Measurements from ENCODE around the gene KIF25.
"Not testable (repeated sequence)": the region's sequence is repeated elsewhere in the genome, so short reads cannot be mapped to it uniquely, and the experiment has no call there.

Gene KIF25

DNA sequence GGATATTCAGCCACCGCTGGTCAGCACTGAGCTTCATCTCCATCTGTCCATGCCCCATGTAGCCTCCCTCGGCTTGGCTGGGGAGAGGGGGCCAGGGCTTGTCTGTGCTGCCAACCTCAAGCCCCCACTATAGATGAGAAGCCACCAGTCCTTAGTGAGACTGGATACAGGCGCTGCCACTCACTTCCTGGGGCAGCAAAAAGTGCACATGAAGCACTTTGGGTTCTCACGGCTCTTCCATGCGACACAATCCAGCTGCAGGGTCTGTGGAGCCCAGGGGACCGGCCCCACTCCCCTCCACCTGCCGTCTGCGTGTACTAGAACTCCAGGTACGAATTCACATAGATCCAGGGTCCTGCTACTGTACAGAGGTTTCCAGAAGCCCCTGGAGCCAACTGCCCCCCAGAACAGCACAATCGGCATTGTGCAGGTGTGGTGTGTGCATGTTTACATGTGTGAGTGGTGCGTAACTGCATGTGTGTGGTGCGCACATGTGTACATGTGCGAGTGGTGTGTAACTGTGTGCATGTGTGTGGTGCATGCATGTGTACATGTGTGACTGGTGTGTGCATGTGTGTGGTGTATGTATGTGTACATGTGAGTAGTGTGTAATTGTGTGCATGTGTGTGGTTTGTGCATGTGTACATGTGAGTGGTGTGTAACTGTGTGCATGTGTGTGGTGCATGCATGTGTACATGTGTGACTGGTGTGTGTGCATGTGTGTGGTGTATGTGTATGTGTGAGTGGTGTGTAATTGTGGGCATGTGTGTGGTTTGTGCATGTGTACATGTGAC lies 76.7 kb downstream of the KIF25 start:
- no peak for DNase-seq

DNA sequence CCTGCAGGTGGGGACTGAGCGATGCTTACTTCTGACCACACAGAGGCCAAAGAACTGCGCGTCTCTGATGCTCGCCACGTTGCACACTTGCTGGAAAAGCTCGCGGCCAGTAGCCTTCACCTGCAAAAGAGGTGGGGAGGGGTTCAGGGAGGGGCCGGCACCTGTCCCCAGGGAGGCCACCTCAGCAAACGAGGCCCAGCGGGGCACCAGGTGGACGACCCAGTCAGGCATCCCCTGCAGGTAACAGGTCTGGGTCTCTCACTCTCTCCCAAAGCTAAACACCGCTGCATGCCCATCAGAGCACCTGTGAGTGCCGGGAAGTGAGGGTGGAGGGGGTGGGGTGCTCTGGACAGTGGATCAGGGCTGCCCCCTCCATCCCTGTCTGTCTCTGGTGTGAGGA lies 77.7 kb downstream of the KIF25 start:
- DNase-seq, result no peak

DNA sequence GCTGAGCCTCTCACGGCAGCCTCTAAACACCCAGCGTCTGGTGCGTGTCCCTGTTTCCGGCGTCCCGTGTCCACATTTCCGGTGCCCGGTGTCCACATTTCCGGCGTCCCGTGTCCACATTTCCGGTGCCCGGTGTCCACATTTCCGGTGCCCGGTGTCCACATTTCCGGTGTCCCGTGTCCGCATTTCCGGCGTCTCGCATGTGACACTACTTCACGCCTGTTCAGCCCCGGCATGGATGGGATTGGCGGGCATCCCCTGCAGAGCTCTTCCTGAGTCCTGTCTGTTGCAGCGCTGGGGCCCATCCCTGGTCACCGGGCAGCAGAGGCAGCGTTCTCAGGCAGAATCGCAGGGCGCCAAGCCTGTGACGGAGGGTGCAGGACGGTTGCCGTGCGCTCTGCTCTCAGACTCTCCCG lies 78.3 kb downstream of the KIF25 start:
- DNase-seq, result no peak

DNA sequence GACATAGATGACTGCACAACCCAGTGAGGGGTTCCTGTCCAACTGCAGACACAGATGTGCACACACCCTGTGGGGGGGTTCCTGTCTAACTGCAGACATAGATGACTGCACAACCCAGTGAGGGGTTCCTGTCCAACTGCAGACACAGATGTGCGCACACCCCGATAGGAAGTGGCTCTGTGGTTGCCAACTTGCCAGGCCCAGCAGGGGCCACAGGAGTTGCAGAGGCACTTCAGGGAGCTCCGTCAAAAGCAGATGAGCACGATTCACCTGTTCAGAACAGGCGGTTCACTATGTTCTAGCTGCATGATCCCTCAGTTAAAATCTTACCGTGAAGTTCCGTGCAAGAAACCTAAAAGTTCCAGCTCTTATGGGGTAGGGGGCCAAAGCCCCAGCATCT lies 79.9 kb downstream of the KIF25 start:
- not testable (repeated sequence) for DNase-seq

DNA sequence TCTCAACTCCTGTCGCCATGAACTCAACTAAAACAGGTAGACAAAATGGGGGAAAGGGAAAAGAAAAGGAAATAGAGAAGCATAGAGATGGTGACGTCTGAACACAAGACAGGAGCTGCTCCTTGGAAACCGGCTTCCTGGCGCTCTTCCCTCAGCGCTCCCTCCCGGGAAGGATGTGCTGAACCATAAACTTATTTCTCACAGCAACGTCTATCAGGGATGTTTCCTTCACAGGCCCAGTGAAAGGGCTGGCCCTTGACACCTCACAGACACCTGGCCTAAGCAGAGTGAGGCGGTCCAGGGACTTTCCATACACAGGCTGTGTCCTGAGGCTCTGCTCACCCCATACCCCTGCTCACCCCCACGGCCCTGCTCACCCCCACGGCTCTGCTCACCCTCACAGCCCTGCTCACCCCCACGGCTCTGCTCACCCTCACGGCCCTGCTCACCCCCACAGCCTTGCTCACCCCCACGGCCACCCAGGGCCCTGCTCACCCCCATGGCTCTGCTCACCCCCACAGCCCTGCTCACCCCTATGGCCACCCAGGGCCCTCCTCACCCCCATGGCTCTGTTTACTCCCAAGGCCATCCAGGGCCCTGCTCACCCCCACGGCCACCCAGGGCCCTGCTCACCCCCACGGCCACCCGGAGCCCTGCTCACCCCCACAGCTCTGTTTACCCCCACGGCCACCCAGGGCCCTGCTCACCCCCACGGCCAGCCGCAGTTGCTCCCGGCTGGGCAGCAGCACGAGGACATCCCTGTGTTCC lies 80.9 kb downstream of the KIF25 start:
- no peak for DNase-seq

DNA sequence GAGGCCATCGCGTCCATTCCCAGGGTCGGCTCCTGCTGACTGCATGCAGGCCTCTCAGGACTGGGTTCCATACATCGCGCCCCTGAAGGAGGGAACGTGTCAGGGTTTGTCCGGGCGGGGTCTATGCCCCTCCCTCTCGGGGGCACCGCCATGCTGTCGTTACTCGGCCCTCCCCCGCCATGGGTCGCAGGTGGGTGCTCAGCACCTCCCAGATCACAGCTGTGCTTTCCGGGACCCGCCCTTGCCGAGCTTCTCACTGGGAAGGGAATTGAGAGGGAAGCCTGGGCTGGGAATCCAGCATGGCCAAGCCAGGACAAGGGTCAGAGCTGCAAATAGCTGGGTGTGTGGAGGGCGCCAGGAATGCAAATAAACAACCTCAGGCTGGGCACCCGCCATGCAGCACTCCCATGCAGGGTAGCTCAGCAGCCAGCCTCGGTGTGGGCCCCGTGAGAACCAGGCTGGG lies 81.5 kb downstream of the KIF25 start, which contains the start of gene FRMD1:
Gene FRMD1, minus strand, starts transcription at position 270 of the 463 bp plus-strand sequence. Its CDS starts 118 bp downstream, at position 152.
- DNase-seq, result no peak

DNA sequence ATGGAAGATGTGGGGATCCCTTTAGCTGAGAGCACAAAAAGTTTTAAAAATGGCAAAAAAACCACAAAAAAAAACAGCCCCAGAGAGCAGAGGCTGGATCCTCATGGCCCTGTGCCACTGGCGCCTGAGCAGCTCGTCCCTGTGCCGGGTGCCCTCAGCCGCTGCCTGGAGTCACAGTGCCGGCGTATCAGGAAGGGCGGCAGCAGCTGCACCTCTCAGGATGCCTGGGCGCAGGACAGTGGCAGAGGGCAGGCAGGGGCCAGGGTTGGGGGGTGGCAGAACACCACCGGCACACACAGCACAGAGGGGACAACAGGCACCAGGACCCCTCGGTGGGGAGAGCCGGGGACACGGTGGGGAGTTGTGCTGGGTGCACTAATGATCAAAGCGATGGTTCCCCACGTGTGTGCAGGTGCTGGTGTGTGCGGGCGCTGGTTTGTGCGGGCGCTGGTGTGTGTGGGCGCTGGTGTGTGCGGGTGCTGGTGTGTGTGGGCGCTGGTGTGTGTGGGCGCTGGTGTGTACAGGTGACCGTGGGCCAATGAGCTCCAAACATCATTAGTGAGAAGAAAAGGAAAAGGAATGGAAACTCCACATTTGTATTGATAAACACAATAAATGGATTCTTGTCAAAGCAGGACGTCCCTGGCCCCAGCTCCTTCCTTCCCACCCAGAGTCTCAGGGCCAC lies 83.1 kb downstream of the KIF25 start:
- DNase-seq, result no peak

DNA sequence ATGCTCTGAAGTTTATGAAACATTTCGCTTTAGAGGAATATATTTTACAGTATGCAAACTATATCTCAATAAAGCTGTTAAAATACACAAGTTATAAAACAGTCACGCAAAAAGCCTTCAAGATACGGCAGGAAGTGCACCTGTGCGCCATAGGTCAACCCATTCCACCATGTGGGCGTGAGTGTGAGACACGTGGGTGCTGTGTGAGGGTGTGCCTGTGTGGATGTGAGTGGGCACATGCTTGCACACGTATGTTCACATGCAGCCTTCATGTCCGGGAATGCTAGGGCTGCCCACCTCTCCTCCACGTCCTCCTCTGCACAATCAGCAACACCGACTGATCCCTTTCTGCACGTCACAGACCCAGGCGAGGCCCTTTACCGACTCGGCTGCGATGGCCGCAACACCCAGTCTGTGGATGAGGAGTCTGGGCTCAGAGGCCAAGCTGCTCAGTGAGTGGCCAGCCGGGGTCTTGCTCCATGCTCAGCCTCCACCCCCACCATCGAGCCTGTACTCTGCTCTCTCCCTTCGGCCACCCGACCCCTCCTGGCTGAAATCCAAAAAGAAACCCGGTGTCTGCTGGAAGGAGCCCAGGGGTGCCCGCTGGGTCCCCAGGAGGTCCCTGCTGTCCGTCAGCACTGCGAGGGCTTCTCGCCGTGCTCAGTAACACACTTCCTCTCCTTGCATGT lies 84.5 kb downstream of the KIF25 start:
- DNase-seq, result no peak

DNA sequence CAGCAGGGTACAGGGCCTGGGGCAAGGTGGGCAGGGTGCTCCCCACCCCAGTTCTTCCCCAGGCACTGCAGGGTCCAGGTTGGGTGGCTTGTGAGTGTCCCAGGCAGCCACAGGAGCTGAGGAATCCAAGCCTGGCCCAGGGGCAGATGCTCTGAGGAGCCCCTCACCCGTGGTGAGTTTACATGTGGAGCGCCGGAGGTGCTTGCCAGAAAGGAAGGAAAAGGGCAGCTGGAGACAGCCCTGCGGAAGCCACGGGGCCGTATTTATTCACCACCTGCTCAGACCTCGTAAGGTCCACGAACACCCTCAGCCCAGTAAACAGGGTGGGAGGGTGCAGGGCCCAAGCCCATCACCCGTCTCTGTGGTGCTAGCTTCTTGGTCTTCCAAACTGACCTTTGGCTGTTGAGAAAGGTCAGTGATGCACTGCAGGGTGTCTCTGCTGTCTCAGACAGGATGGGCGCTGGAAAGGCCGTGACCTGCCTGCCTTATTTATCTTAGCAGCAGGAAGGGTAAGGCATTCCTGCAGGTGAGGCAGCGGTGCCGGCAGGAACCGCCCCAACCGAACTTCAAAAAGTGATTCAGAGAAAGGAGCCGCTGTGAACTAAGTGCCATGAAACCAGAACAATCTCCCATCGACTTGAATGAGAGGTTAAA lies 85.5 kb downstream of the KIF25 start:
- no peak for DNase-seq

DNA sequence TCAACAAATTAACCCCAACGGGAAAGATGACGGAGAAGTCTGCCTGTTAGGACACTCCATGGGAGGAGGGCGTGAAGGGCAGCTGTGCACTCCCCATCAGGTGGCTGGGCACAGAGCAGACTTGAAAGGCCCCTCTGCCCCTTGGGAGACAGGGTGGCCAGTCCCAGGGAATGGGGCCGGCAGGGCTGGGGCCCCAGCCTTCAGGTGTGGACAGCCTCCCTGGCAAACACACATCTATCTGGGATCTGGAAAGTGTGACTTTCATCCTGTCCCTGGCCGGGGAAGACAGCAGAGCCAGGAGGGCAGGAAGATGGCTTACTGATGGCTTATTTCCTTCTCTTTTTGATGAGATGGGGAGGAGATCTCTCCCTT lies 86.0 kb downstream of the KIF25 start:
- no peak for DNase-seq

DNA sequence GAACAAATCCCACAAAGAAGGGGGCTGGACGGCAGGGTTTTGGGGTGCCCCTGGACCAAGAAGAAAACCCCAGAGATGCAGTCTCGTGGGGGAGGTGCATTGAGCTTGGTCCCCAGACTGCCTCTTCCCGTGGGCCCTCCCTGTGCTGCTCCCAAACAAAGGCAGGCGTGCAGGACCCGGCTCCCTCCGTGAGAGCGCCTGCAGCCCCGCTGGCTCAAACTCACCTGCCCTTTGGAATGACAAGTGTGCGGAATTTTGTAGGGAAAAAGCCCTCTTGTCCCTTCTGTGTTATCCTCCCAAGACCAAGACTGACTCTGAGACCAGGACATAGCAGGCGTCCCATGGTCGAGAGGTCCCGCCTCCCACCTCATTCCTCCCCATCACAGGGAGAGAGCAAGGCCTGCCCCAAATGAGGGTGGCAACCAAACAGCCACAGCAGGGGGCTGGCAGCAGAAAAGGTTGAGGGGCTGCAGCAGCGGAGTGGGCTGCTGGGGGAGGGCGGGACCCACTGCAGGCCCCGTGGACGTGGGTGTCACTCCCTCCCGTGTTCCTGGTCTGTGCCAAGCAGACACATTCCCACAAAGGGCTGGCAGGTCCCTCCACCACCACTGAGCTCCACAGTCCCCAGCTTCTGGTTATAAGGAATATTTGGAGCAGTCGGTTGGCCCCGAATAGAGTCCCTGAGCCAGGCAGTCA lies 87.1 kb downstream of the KIF25 start:
- DNase-seq, result no peak

DNA sequence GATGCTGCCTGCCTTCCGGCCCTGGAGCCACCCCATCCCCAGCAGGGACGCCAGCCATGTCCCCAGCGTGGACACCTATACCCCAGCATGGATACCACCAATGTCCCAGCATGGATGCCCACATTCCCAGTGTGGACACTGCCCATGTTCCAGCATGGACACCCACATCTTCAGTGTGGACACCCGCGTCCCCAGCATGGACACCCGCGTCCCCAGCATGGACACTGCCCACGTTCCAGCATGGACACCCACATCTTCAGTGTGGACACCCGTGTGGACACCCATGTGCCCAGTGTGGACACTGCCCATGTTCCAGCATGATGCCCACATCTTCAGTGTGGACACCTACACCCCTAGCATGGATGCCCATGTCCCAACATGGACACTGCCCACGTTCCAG lies 88.6 kb downstream of the KIF25 start:
- DNase-seq, result no peak

DNA sequence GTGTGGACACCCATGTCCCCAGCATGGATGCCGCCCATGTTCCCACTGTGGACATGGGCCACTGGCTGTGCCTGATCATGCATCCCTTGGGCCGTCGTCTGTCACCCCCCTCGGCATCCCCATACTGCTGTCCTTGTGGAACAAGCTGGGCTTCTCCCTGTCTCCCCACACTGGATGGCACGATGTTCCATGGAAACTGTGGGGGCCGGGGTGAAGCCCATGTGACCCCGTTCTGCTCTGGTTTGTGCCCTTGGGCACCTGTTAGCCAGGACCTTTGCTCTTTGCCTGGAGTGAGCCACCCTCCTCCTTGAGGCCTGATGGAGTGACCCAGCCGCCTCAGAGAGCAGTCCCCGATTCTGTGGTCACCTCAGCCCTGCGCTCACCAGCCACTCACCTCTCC lies 89.1 kb downstream of the KIF25 start:
- no peak for DNase-seq

DNA sequence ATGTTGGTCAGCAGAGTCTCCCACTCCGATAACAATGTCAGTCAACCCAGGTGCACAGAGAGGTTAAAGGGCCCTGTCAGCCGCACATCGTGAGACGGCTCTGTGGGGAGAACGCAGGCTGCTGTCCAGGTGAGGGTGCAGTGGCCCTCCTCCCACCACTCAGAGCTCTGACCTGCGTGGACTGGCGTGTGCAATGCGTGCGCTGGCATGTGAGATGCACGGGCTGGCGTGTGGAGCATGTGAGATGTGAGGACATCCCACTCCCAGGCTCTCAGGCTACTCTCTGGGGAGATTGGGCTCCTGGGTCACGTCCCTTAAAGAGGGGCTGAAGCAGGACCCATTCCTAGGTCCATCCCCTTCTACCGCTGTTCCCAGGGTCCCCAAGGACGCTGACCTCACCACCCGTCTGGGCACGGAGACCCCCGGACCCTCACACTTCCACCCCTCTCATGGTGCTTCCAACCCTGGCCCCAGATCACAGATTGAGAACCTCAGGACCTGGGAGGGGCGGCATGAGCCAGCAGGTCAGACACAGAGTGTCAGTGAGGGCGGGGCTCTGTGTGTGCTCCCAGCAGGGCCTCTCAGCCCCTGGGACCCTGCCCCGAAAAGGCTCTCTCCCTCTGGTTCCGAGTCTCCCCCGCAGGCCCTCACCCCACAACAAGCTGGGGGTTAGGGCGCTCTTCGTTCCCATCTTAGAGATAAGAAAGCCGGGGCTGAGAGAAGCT lies 90.1 kb downstream of the KIF25 start:
- no peak for DNase-seq

DNA sequence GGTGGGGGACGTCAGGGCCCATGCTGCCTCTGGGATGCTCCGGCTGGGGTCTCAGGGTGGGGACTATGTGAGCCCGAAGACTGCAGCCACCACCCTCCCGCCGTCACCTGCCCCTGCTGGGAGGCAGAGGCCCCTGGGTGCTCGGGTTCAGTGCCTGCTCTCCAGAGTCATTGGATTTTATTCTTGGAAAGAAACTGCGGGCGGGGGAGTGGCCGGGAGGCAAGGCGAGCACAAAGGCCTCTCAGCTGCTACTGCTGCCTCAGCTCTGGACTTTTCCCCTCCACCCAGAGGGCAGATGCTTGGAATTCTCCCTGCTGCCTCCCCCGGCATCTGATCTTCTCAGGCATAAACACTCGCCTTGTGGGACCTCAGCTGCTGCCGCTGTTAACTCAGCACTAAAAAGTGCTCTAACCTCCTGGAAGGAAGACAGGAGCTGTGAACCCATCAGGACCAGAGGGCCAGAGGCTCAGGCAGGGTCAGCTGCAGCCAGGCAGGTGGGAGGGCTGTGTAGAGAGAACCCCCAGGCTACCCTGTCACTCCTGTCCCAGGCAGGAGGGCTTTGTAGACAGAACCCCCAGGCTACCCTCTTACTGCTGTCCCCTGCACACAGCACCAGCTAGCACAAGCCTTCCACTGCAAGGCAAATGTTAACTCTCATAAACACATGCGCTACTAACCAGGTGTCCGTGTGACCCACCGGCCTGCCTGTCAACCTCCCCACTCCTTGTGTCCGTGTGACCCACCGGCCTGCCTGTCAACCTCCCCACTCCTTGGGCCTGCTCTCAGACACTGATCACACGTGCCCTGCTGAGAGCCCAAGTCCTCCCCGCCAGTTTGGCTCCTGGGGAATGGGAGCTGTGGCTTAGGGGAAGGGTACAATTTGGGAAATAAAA lies 90.9 kb downstream of the KIF25 start:
- no peak for DNase-seq

DNA sequence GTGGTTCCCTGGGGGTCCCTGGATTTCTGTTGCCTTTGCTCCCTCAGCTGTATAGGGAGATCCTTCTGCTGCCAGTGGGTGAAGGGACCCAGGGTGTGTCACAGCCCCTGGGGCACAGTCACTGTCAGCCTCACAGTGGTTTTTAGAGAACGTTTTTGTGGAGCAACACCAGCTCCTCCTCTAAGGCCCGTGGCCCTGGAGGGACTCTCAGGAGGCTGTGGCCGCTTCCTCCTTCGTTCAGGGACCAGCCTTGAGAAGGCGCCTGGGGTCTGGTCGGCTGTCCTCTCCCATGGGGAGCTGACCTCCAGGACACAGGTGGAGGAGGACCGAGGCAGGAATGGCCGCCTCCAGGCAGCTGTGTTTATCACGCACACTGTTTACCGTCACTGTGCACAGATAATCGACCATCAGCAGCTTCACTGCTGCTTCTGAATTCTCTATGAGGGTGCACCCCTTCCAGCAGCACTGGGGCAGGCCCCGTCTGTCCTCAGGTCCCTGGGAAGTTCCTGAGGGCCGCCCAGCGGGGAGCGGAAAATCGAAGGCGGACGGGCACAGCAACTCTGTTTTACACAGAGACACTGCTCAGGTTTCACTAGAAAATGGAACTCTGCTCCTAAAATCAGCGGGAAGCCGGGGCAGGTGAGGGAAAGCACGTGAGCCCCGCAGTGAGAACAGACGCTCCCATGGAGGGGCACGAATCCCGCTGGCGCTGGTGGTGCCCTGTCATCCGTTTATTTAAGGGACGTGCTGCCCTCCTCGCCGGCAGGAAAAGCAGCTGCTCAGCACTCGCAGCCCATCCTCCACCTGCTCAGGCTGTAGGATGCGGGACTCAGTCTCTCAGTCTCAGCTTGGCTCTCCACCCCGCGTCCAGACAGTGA lies 92.0 kb downstream of the KIF25 start:
- no peak for DNase-seq

DNA sequence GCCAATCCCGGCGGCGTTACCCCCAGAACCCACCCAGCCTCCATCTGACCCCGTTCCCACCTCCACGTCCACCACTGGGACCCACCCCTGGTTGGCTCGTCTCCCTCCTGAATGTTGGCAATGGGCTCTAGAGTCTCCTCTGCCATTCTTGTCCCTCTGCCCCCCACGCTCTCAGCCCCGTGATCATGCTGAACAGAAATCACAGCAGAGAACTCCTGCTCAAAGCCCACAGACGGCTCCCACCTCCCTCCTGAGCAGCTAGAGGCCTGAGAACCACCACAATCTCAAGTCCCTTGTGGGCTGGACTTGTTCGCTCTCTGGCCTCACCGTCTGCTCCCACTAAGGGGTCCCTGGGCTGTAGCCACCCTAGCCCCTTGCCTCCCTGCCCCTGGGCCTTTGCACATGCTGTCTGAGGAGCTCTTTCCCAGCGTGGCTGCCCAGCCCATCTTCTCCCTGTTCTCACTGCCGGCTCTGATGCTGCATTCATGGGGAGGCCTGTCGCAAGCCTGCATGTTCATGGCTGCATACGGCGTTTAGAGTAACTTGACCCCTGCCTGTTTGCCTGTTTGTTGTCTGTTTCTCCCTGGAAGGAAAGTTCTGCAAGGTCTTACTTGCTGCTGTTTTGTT lies 92.7 kb downstream of the KIF25 start:
- DNase-seq, result no peak

DNA sequence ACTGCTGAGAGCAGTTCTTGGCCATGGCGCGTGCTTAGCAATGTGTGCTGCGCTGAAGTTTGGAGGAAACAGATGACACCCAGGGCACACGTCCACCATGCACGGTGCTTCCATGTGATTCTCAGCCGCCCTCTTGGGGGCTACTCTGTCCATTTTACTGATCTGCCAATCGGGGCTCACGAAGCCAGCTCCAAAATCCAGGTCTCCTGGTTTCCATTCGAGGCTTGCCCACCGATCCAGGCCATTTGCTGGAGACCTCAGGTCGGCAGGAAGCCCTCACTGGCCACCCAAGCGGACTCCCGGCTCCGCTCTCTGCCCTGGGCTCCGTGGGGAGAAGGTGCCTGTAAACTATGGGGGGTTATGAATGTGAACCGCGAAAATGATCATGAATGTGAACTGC lies 93.2 kb downstream of the KIF25 start:
- no peak for DNase-seq
